NCI-H1048 (cell line): ENCODE measurements around the gene JCHAIN.
"Not testable (repeated sequence)": the region's sequence is repeated elsewhere in the genome, so short reads cannot be mapped to it uniquely, and the experiment has no call there.

Experiments used
- DNase-seq: peaks from one replicate; lab custom pipeline; 2025; lab: John Stamatoyannopoulos, UW

Gene JCHAIN

GRCh38 chr4:70666369-70666768, at the start of gene JCHAIN:
TSS of gene JCHAIN (minus strand) at chr4:70666508. CDS start at chr4:70666490, 18 bp downstream.
- DNase-seq, result no peak

GRCh38 chr4:70715097-70715496, 48.8 kb upstream of the JCHAIN start:
- DNase-seq, result no peak

- no peak for DNase-seq
Observed at GRCh38 chr4:70714079-70714887, 48.0 kb upstream of the JCHAIN start.

DNA sequence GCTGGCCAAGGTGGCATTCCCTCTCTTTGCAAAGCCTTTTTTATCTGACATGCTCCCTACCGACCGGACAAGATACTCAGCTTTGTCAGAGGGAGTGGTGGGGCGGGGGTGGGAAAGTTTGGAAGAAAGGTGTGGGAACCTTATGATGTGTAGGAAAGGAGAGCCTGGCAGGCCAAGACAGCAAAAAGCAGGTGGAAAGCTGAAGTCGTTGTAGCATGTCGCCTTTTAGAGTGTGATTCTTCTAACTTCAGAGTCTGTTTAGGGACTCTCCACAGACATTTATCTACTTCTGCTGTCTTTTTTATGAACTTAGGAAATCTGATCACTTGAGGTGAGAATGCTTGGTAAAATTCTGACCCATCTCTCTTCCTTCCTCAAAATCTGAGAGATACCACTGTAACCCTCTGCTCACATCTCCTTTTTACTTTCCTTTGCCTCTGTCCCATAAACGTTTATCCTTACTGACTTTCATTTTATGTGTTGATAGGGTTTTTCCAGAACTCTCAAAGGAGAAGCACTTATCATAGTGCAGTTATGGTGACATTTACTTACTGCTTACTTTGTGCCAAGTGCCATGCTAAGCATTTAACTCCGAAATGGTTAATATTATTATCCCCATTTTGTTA, 47.3 kb upstream of the JCHAIN start:
- no peak for DNase-seq

DNA sequence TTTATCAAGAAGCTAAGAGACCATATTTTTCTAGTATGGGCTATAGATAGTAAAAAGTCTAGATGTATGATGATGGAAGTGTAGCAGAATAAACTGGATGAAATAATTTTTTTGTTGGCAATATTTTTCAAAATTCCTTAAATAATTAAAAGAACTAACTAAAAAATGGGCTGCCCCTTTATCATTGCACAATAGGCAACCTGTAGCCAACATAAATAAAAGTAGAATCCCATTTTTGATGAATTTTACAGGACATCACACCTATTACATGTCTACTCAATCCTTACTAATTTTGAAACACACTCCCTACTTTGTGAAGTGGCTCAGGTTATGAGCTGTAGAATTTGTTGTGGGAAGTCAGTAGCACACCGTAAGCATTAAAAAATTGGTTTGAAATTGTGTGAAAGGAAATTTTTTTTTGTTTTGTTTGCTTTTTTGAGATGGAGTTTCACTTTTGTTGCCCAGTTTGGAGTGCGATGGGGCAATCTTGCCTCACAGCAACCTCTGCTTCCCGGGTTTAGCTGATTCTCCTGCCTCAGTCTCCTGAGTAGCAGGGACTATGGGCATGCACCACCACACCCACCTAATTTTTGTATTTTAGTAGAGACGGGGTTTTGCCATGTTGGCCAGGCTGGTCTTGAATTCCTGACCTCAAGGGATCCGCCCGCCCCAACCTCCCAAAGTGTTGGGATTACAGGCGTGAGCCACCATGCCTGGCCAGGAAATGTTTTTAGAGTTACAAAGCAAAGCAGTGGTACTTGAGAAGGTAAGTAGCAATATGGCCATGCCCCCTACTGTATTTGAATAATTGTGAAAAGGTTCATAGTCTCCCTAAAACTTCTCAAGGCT, 46.5 kb upstream of the JCHAIN start:
- no peak for DNase-seq

DNA sequence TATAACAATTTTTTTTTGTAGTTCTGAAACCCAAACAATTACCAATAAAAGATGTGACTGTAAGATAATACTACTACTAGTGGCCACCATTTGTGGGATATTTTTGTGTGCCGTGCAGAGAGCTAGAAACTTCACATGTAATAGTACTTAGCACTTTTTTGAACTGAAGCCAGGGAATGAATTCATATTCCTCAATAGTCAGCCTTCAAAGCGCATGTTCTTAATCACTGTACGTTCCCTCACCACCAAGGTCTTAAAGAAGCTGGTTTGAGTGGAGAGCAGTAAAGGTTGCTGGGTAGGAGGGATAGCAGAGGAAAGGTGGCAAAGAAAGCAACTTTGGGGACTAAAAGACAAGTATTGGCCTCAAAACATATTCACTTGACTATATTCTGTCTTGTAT, 45.8 kb upstream of the JCHAIN start:
- no peak for DNase-seq

DNA sequence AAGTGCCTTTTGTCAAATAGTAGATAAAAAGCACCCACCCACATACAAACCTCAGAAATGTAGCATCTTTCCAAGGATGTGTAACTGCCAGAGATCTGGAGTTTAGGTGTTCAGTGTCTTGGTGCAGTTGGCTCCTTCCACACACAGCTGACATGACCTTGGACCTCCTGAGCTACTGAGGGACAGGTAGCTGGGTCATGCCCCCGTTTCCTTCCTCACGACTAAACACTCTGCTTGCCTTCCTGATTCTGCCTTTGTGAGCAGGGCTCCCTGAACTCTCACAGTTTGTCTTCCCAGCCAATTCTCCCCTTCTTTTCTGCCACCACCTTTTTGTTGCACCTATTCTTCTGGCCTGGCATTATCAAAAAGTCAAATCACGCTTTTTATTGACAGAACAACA, 45.3 kb upstream of the JCHAIN start:
- no peak for DNase-seq

- no peak for DNase-seq
Observed at GRCh38 chr4:70709611-70710205, 43.4 kb upstream of the JCHAIN start.

DNA sequence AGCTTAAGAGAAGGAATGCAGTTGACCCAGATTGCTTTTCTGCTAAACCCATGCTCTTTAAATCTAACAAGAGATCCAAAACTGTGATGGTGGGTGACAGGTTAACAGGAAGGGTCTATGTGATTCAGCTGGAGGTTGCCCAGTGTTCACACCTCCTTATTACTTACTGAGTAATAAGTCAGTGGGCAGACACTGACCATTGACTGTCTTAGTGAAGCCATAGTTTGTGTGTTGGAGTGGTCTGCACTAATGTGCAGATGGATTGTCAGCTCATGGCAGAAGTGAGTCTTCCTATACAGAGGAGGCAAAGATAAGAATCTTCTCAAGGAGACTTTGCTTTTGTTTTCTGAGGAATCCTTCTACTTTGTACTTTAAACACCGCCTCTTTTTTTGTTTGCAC, 40.2 kb upstream of the JCHAIN start:
- DNase-seq, result no peak

DNA sequence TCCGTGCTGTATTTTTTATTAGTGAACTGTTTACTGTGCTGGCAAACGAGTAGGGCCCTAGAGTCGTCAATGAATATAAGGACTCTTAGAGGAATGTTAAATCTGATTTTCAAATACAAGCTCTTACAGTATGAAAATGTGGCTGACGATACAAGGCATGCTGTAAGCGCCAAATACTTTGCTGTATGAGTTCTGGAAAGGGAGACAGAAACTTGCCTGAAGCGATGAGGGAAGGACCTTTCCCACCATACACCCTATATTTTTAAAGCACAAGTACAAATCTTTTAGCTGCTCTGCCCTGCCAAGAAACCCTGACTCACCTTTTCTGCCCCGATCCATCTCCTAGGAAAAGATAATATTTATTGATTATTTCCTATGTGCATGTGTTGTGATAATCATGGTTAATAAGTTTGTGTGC, 39.7 kb upstream of the JCHAIN start:
- DNase-seq, result no peak

DNA sequence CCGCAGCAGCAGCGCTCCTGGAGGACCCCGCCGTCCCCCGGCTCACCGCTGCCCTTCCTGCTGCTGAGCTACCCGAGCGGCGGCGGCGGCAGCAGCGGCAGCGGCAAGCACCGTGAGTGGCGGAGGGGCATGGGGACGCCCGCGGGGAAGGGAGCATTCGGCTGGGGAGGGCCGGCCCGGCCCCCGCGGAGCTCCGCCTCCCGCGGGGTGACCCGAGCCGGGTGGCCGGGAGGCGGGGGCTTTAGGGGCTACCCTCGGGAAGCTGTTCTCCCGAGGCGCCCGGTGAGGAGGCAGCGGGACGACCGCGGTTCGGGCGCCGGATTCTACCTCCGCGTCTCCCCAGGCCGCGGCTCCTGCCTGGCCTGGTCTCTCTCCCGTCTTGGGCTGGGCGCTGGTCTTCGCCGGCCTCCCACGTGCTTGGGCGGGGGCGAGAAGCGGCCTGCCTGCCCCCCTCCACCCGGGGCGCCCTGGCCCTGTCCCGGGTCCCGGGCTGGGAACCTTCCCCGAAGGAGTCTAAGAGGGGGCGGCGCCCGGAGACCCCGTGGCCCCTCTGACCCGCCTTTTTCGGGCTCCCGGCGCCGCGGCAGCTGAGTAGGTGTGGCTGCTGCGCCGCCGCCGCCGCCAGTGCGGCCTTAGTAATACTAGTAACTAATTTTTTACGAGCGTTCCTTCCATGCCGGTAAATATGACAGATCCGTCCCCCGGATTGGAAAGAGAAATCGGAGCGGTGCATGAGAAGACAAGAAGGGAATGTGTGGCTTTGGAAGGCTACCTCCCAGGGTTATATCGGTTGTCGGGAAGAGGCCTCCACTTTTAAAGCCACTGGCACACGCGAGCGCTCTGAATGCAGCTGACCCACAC, 39.1 kb upstream of the JCHAIN start:
- DNase-seq, result peak; percentile 29

- DNase-seq, result no peak
Observed at GRCh38 chr4:70704931-70705182, 38.5 kb upstream of the JCHAIN start.

DNA sequence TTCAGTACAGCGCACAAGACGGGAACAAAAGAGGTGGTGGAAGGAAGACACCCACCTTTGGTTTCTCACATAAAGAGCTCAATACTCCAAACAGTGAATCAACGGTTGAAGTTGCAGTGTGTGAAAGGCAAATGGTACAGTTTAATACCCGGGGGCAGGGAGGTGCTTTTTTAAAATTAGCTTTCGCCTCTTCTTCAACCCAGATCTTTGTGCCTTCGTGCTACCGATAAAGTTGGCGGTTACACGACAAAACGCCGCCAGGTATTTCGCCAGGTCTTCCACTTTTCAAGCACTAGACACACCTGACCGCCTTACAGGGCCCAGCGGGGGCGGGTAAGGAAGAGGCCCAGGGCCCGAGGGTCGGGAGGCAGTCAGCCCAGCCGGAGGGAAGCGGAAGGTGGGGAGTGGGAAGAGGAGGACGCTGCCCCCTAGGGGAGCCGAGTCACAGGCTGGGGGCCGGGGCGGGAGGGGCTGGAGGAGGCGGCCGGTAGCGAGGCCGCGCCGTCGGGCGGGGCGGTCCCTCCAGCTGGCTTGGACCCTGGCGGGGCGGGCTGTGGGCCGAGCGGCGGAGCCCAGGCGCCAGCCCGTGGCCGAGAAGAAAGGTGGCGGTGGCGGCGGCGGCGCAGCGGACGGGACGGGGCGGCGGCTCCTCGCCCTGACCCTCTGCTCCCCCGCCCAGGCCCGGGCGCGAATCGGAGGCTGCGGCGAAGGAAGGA, 38.1 kb upstream of the JCHAIN start:
- peak; percentile 42 for DNase-seq

DNA sequence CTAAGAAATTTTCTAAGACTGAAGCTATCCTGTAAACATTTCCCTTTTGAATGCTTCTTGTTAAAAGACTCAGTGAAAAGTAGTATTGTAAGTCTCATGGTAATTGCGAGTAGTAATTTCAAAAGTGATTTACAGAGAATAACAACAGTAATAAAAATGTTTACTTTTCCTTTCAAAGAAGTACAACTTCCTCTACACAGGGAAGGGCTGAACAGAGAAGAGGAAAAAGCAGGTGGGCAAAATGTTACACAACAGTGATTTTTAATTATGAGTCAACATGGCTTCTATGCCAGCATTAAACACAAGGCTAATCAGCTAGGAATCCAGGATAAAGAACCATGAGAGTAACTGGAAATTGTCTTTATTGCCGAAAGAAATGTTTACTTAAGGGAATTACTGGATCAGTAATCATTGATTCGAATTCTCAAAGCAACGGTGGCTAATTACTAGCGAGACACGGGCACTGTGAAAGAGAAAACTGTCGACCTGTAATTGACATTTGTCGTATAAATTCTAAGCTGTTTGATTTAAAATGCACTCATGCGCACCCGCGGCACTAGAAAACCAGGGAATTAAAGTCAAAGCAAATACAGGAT, 37.4 kb upstream of the JCHAIN start:
- no peak for DNase-seq

- DNase-seq, result not testable (repeated sequence)
Observed at GRCh38 chr4:70702592-70702991, 36.3 kb upstream of the JCHAIN start.

- DNase-seq, result no peak
Observed at GRCh38 chr4:70701271-70701670, 35.0 kb upstream of the JCHAIN start.

GRCh38 chr4:70700712-70701111, 34.4 kb upstream of the JCHAIN start:
- DNase-seq, result no peak

GRCh38 chr4:70698435-70698834, 32.1 kb upstream of the JCHAIN start:
- DNase-seq, result not testable (repeated sequence)

DNA sequence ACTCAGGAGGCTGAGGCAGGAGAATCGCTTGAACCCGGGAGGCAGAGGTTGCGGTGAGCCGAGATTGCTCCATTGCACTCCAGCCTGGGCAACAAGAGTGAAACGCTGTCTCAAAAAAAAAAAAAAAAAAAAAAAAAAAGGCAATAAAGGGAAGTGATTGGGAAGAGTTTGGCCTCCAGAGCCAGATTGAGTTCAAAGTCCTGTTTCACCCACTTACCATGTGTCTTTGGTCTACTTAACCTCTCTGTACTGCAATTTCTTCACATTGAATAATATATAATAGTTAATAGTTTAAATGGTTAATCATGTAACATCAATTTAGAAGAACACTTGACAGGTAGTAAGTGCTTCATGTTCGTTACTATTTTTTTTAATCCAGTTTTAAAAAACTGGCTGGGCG, 28.3 kb upstream of the JCHAIN start:
- not testable (repeated sequence) for DNase-seq

- no peak for DNase-seq
Observed at GRCh38 chr4:70691661-70692060, 25.4 kb upstream of the JCHAIN start.
